ENCODE data around the gene MAPK12.
A peak's percentile ranks its signal among the peaks of the same experiment; 100 is the strongest.

Gene MAPK12

DNA sequence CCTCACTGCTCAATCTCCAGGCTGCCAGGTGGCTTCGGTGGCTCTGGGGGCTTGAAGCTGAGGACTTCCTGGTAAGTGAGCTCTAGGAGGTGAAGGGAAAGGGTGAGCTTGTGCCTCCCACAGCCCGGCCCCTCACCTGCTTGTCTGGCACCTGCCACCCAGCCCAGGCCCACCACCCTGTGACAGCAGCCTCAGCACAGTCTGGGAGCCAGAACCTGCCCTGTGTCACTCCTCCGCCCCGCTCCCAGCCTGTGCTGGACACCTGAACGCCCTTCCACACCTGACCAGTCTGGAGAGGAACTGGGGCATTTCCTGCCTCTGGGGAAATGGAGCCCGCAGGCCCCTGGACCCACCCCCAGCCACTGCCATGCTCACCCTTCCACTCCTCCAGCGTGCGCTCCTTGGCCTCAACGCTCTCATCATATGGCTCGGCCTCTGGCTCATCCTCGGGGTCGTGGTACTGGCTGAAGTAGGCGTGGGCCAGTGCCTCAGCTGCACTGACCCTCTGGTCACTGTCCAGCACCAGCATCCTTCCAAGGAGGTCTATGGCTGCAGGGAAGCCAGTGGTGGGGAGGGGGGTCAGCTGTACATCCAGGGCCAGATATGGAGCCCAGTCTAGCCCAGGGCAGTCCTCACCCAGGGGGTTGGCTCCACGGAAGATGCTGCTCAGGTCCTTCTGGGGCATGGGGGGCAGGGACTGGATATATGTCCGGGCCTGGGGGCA, 3.6 kb upstream of the MAPK12 start:
- DNase-seq: no peak

DNA sequence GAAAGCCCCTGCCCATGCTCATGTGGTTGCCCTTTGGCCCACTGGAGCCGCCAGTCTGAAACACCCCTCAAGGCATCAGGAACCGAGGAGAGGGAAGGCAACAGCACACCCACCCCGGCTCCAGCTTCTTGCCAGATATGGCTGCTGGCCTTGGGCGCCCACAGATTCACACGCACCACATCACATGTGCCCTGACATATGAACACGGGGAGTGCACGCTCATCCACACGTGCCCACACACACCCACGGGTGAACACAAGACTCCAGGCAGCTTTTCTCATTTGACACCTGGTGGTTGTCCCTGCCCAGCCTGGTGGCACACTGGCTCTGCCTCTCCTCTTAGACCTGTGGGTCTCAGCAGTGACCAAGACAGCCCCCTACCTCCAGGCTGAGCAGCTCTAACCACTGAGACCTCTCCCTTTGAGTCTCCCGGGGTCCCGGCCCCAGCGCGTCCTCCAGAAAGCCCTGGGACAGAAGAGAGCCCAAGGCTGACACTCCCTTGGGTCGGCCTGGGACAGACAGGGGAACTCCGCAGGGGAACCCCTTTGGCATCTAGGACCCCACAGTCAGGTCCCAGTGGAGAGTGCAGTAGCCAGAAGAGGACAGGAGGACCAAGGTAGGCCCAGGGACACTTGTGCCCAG, 2.7 kb upstream of the MAPK12 start:
- DNase-seq: no peak

DNA sequence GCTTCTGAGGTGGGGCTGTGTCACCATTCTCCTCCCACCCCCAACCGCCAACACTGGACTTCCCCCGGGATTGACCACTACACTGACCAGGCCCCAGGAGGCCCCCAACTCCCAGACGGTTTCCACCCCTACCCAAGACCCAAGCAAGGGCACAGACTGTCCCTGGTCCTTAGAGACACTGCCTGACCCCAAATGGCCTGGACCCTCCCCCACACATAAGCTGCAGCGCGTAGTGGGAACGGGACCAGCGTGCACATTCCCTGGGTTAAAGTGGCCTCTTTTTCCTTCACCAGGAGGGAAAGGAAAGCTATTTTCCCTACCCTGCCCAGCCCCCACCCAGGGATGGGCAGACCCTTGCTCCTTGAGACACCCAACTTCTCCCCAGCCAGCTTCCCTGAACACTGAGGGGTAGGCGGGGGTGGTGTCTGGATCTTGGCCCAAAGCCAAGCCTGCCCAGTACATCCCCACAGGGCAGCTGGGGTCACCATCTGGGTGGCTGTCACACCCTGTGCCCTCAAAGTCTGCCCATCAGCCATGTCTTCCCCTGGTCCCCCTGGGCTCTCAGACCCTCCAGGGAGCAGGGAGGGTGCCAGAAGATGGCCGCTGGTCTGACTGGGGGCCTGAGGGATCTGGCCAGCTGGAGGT, 1.6 kb upstream of the MAPK12 start:
- no peak for DNase-seq

DNA sequence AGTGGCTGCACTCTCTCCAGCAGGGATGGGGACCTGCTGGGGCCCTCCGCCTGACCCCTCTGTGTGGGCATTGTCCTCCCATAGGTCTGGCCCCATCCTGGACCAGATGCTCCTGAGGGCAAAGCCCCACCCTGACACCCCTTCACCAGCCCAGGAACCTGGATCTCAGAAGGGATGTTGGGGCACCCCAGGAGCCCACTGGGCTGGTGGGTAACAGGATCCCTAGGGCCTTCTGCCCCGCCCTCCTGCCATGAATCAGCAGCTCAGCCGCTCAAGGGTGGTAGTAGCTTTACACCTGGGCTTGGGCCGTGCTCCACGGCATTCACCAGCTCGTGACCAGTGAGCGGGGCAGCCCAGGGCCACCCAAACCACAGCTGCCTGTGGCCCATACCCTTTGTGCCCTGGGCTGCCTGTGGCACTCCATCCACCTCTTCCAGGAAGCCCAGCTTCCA, 1.0 kb upstream of the MAPK12 start:
- DNase-seq: no peak

DNA sequence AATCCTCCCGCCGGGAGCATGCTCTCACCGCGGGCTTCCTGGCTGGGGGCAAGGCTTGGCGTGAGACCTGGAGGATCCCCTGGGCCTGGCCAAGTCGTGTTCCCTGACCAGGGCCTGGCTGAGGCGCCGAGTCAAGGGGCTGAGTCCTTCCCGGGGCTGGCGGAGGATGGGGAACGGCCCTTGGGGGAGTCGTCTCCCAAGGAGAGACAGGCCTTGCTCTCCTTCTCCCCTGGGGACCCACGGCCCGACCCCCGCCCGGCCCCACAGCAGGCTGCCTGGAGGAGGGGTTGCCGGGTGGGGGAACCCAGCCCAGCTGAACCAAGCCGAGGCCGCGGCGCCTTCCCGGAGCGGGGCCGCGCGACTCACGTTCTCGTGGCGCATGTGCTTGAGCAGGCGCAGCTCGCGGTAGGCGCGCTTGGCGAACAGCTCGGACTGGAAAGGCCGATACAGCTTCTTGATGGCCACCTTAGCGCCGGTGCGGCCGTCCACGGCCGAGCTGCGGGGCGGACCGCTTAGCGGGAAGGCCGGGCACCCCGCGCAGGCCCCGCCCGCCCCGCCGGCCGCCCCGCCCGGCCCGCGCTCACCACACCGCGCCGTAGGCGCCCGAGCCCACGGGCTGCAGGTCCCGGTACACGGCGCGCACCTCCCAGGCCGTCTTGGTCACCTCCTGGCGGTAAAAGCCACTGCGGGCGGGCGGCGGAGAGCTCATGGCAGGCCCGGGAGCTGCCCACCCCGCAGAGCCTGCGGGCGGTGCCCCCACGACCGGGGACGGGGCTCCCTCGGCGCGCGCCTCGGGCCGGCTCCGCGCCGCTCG, 475 bp downstream of the MAPK12 start:
- DNase-seq: peak in 1 of 2 experiments; percentile 59

DNA sequence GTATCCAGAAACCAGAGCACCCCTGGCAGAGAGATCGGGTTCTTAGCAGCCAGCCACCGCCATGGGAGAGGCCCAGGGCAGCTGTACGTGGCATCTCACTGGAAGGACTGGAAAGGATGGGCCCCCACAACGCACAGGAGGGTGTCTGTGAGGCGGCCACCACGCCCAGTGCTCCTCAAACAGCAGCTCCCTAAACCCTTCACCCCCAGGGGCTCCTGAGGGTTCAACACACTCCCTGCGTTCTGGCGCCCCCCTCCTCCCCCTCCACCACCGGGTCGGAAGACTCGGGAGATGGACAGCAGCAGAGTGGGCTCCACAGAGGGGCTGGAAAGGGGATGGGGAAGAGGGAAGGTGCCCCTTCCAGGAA, 1.1 kb downstream of the MAPK12 start:
- DNase-seq: no peak

DNA sequence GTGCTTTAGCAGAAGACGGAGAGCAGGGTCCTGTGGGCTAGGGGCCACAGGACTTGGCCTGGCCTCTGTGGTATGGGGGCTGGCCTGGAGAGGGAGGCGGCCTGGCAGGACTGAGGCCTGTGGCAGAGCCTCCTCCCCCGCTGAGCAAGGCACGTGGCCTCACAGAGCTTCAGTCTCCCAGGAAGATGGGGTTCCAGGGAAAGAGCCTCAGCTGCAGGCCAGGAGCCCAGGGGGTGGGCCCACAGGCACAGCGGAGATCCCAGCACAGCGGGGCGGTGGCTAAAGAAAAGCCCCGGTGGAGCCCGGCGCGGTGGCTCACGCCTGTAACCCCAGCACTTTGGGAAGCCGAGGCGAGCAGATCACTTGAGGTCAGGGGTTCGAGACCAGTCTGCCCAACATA, 2.2 kb downstream of the MAPK12 start:
- DNase-seq: no peak

DNA sequence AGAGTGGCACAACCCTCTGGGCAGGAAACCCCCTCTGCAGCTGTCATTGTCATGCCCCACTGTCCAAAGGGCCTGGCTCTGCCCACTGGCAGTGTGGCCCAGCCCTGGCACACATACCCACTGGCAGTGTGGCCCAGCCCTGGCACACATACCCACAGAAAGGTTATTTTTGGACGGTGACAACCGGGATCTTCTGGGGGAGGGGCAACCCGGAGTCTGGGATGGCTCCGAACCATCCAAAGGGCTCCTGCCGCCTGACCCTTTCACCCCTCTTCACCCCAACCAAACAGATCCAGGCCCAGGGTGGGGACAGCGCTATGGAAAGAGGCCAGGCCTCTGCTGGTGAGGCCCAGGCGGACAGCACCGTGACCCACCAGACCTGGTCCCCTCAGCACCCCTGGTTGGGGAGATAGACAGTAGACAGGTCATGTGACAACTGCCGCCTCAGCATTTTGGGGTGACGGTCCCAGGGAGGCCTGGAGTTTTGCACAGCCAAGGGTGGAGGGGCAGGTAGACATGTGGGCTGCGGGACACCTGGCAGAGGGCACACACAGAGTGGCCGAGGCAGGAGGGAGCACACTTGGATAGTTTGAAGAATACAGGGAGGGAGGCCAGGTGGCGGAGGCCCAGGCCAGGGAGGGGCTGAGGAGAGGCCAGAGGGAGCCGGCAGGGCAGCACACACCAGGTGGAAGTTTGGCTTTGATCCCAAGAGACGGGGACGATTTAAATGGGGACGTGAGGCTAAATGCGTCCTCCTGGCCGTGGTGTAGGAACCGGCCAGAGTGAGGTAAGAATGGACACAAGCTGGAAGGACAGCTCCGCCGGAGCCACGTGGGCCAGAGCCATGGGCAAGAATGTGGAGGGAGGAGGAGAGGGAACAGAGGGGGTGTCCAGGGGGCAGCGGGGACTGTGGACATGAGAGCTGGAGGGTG, 2.9 kb downstream of the MAPK12 start:
- DNase-seq: no peak

DNA sequence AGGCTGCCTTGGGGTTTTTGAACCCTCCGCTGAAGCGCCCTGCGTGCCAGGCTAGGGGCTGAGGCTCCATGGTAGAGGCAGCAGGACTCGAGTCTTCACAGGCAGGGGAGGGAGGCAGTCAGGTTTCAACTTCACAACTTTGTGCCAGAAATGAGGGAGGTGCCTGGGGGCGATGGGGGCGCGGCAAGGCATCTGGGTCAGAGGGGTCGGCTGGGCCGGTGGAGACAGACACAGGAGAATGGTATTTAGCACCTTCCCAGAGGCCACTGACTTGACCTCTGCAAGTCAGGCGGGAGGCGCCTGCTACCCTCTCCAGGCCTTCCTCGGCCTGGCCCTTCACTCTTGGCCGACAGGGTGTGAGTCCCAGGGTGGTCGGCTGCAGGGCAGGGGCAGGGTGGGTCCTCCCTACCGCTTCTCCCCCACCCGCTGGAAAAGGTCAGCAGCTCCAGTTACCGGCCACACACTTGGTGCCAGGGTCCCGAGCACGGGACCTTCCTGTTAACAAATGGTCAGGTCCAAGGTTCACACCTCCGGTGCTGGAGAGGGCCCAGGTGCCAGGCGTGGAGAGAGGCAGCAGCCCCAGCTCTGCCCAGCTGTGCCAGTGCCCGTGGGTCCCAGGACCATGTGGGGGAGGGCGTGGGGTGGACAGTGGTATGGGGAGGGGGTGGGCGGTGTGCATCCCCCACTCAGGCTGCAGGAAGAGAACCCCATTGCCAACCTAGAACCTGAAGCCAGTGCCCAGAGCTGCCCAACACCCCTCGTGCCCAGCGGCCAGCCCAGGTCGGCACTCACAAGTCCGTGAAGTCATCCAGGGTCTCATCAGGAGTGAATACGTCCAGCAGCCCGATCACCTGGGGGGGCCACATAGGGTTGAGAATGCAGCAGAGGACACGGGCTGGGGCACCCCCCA, 3.8 kb downstream of the MAPK12 start:
- DNase-seq: no peak

DNA sequence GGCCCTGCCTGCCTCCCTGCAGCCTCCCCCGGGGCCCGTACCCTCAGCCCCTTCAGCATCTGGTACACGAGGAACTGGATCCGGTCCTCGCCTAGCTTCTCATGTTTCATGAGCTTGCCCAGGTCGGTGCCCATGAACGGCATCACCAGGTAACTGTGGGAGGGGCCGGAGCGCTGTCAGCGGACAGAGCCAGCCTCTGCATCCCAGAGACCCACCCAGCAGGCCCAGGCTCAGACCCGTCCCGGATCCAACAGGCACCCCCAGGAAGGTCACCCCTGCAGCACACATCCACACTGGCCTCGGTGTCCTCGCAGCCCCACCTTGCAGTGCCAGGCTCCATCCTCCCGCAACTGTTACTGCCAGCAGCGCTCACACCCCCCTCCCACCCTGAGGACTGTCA, 4.4 kb downstream of the MAPK12 start:
- DNase-seq: no peak

DNA sequence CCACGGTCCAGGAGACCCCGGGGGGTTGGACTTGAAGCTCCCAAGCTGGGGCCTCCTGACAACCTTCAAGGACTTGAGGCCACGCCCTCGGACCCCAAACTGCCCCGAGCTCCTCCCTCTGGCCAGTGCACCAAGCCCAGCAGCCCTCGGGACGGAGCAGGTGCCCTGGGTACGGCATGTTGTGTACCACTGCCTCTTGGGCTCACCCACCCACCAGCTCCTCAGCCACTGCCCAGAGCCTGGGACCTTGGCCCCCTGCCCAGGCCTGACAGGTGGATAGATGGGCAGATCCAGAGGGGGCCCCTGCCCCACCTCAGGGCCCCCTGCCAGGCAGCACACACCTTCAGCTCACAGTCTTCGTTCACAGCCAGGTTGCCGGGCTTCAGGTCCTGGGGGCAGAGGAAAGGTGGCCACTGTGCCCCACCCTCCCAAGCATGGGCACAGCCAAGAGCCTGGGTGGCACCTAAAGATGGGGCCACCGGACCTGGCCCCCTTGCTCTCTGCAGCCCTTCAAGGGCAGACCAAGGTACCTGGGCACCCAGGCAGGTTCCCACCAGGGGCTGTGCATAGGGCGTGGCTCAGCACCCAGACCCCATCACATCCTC, 5.1 kb downstream of the MAPK12 start:
- no peak for DNase-seq

DNA sequence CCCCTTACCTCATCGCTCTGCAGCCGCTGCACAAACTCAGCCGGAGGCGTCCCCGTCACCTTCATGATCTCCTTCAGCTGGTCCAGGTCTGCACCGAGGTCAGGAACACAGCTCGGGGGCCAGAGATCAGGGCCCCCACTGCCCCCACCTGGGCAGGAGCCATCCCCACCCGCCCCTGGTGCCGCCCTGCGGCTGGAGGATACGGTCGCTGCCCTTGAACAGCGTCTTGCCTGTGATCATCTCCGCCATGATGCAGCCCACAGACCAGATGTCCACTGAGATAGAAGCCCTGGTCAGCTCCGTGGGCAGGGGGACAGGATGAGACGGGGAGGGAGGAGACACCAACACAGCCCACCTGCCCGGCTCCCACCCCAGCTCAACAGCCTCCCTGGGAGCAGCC, 5.9 kb downstream of the MAPK12 start:
- no peak for DNase-seq

DNA sequence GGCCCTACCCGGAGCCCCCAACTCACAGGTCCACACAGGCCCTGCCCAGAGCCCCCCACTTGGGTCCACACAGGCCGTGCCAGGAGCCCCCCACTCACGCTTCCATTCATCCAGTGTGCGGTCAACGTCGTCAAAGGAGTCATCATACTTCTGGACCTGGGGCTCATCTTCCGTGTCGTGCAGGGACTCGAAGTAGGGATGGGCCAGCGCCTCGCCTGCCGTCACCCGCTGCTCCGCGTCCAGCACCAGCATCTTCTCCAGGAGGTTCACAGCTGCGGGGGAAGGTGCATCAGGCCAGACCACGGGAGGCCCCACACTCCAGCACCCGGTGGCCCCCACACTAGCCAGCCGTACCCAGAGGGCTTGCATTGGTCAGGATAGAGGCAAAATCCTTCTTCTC, 6.4 kb downstream of the MAPK12 start:
- DNase-seq: no peak

DNA sequence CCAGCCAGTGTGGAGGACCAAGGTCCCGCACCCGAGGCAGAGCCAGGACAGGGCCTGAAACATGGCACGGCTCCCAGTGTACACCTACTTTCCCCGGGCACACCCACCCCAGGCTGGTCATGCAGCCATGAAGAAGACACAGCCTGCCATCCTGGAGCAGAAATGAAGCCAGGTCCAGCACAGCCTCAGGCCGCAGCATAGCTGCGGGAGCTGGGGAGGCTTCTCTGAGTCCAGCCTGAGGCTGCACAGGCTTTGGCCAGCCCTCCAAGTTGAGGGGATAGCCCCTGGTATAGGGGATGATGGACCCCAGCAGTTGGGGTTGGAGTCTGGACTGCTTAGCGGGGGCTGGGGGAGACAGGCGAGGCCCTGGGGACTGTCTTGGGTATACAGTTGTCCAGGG, 7.5 kb downstream of the MAPK12 start:
- no peak for DNase-seq

DNA sequence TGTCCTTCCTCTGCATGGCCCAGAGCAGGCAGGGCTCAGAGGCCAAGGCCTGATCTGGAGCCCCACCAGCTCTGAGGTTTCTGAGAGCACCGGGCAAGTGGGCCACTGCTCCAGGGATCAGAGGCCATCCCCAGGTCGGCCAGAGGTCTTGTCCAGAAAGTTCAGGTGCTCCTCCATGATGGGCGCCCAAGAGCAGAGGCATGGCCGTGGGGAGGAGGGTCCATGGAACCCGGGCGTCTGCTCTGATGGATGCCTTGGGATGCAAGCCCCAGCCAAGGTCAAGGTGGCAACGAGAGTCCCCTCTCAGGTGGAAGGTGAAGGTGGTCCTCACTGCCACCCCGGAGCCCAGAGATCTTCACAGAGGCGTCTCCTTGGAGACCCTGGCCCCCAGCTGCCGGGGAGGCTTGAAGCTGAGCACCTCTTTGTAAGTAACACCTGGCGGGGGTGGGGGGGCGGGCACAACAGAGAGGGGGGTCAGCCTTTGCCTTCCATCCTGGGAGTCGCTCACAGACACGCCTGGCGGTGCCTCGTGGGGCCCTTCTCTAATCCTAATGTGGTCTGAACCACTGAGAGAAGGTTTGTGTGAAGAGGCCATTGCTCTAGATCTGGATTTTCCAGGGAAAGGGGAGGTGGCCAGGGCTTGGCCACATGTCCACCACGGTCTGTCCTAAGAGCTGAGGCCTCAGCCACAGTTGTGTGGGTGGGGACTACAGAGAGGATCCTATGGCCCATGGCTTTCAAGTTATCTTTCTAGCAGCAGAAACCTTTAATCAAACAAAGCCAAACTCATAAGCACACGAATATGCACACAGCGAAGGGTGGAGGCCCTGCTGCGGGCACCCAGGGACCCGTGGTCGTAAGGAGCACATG, 8.2 kb downstream of the MAPK12 start:
- DNase-seq: no peak

DNA sequence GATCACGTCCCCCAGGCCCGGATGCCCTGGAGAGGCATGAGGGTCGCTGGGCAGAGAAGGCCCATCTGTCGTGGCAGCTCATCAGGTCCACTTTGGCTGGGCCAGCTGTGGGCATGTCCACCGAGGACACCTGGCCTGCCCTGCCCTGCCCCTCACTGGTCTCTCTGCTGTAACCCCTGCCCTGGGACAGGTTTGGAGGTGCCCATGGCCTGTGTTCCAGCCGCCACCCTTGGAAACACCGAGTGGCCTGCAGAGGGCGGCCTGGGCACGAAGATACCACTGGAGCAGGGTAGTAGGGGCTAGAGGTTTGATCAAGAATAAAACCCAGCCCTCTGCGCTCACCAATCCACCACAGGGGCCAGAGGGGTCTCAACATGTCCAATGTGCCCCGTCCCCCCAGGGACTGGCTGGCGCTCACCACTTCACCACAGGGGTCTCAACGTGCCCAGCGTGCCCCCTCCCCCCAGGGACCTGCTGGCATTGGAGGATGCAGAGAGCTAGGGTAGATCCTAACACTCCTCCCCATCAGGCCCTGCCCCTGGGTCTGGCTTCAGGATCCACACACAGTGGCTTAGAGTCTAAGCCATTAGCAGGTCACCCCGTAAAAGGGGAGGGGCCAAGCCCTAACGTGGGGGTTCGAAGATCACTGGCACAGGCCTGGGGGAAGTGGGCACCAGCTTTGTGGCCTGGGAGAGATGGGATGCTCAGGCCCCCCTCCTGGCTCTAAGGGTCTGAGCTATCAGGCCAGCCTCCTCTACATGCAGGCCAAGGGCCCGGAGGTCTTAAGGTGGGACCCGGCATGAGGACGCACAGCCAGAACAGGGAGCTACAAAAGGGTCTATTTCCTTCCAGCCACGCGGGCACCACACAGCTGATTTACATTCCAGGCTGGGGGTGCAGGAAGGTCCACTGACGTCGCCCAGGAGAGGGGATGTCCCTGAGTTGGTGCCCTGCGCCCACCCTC, 9.1 kb downstream of the MAPK12 start:
- peak in 1 of 2 experiments; percentile 59 for DNase-seq

DNA sequence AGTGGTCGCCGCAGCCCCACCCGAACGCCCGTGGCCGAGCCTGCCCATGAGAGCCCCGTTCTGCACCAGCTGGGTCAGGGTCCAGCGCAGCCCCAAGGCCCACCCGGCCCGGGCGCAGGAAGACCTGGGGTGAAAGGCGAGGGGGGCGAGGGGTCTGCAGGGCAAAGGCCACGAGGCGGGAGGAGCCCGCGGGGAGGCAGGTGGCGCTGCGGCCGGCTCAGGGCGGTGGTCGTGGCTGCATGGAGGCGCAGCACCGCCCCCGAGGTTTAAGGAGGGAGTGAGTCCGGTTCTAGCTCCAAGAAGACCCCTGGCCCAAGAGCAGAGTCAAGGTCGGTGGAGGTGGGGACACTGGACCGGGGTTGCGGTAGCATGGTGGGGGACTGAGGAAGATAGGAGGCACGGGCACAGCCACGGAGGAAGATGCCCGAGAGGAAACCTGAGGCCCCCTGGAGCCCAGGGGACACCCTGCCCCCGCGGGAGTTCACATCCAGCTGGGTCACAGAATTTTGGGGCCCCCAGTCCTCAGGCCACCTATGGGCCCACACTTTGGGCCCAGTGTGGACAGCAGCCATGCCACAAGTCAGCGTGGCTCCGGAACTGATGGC, 9.9 kb downstream of the MAPK12 start:
- no peak for DNase-seq
